ENCODE data around the gene APCDD1.

APCDD1 gene

DNA sequence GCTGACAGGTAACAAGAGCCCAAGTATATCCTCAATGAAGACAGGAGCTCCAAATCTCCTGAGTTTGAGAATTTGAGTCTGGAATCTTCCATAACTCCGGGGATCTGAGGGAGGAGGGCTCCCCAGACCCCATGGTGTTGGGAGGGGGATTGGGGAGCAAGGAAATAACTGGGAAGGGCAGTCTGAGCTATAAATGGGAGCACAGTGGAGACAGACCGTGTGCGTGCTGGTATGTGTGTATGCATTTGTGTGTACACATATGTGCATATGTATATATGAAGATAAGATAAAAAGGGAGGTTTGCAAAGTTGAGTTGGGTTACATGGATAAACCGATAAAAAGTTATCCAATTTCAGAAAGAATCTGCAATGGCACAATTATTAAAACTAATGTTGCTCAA lies 2.3 kb downstream of the APCDD1 start:
- ChIA-PET POLR2A (no interaction called here), CTCF (interaction anchor here (1.2 kb wide), 1 partner anchor 487 kb away, joined by 3 read pairs; no protein-coding TSS in a partner anchor)
- TF ChIP-seq, protein P1, sequence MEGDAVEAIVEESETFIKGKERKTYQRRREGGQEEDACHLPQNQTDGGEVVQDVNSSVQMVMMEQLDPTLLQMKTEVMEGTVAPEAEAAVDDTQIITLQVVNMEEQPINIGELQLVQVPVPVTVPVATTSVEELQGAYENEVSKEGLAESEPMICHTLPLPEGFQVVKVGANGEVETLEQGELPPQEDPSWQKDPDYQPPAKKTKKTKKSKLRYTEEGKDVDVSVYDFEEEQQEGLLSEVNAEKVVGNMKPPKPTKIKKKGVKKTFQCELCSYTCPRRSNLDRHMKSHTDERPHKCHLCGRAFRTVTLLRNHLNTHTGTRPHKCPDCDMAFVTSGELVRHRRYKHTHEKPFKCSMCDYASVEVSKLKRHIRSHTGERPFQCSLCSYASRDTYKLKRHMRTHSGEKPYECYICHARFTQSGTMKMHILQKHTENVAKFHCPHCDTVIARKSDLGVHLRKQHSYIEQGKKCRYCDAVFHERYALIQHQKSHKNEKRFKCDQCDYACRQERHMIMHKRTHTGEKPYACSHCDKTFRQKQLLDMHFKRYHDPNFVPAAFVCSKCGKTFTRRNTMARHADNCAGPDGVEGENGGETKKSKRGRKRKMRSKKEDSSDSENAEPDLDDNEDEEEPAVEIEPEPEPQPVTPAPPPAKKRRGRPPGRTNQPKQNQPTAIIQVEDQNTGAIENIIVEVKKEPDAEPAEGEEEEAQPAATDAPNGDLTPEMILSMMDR (IDR thresholded peaks at IDR 0.05; ENCODE audit: insufficient read depth, low read length, missing control alignments), result no peak
- DNase-seq (ENCODE audit: low read depth, low spot score), result no peak
- peak overlapping the region; percentile 21; the same call in 1 of the 2 replicates for H3K4me3 ChIP-seq (ENCODE audit: low read depth, low read length)

DNA sequence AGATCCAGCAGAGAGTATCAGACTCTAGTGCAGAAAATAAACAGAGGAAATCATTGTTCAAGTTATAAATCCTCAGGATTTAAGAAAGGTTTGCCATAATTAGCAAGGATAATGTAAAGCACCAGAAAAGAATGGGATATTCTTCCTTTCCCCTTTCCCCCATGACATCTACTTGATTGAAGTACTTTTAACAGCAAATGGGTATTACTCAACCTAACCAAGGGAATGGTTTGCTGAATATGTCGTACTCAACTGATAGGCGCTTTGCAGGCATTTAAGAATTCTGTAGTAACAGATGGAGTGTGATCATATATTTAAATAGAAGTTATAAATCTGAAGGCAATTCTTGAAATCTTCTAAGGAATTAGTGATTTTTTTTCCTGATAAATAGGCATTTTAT lies 2.7 kb downstream of the APCDD1 start:
- ChIA-PET POLR2A (no interaction called here), CTCF (interaction anchor here (1.2 kb wide), 1 partner anchor 487 kb away, joined by 3 read pairs; no protein-coding TSS in a partner anchor)
- TF ChIP-seq, protein P1 (IDR thresholded peaks at IDR 0.05; ENCODE audit: insufficient read depth, low read length, missing control alignments), result no peak
- no peak for DNase-seq (ENCODE audit: low read depth, low spot score)
- no peak overlapping the region for H3K4me3 ChIP-seq (ENCODE audit: low read depth, low read length)

DNA sequence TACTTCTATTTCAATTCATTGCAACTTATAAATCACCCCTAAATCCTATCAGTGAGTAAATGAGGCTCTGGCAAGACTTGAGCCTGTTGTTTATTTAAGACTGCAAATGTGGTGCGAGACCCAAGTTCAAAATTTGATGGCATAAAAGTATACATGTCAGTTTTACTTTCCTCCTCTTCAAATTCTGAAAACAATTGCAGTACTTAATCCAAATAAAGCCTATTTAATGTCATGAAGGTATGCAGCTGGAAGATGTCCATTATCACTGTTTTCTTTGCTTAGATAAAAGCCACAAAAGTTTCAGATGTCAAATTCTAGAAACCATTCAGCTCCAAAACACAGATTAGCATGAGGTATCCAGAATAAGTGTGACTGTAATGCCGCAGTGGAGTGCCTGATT lies 3.3 kb downstream of the APCDD1 start:
- TF ChIP-seq, protein P1 (IDR thresholded peaks at IDR 0.05; ENCODE audit: insufficient read depth, low read length, missing control alignments), result no peak
- no peak overlapping the region for H3K4me3 ChIP-seq (ENCODE audit: low read depth, low read length)
- ChIA-PET POLR2A (no interaction called here), CTCF (interaction anchor here (0.9 kb wide), 1 partner anchor 462 kb away, joined by 3 read pairs; no protein-coding TSS in a partner anchor)
- DNase-seq (ENCODE audit: low read depth, low spot score), result no peak

DNA sequence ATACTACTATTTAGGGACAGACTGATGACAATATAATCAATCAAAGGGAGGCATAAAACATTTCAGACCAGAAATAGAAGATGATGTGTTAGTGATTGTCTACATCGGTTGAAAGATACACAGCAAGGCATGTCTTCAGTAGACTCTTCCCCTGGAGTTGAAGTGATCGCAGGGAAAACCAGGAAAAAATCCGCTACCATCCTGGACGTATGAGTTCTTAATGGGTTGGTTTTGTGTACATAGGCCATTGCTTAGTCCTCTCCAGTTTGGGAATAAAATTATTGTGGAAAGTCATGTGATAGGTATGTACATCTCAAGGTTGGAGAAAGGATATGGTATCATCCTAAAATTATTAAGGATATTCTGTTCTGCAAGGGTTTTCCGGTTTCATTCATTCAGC lies 4.3 kb downstream of the APCDD1 start:
- CTCF ChIA-PET, result interaction anchor here (1.3 kb wide), 1 partner anchor 60 kb away, joined by 4 read pairs; no protein-coding TSS in a partner anchor
- TF ChIP-seq, protein P1 (IDR thresholded peaks at IDR 0.05; ENCODE audit: insufficient read depth, low read length, missing control alignments), result no peak
- H3K4me3 ChIP-seq (ENCODE audit: low read depth, low read length), result no peak overlapping the region
- POLR2A ChIA-PET, result no interaction called here
- DNase-seq (ENCODE audit: low read depth, low spot score), result no peak

DNA sequence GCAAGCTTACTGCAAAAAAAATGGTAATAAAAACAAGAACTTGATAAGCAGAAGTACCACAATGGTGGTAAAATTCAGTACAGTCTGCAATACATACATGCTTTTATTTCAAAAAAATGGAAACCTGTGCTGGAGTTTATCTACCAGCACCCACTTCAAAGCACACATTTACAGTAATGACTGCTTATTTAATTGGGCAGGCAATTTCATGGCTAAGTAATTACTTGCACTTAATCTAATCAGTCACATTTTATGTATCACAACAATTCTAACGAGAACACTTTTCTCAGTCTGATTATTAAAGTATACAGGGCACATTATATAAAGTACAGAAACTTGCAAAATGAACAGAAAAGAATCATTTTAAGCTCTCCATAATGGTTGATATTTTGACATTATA lies 5.2 kb downstream of the APCDD1 start:
- no peak for DNase-seq (ENCODE audit: low read depth, low spot score)
- H3K4me3 ChIP-seq (ENCODE audit: low read depth, low read length), result no peak overlapping the region
- CTCF ChIA-PET, result interaction anchor here (1.3 kb wide), 1 partner anchor 59 kb away, joined by 4 read pairs; no protein-coding TSS in a partner anchor
- TF ChIP-seq, protein P1 (IDR thresholded peaks at IDR 0.05; ENCODE audit: insufficient read depth, low read length, missing control alignments), result no peak
- POLR2A ChIA-PET, result no interaction called here

DNA sequence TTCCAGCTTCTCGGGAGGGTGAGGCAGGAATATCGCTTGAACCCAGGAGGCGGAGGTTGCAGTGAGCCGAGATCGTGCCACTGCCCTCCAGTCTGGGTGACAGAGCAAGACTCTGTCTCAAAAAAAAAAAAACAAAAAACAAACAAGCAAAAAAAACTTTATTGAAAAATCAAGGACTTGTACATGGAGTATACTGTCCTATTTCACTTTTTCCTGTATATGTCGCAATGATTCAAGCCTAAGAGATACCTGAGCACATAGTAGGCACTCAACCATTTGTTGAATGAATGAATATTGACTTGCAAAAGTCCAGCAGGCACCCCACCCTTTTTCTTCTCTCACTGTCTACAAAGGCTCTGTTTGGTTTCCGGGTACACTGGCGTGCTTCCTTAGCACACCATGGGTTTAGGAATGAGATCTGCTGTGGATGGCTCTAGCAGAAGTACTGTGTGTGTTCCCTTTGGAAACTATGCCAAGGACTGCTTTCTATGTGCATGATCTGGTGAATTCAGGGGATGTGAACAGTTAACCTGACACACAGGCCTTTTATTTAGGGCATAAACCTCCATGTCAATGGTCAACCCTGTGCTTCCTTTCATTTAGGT lies 6.1 kb downstream of the APCDD1 start:
- H3K4me3 ChIP-seq (ENCODE audit: low read depth, low read length), result no peak overlapping the region
- CTCF ChIA-PET, result no interaction called here
- POLR2A ChIA-PET, result no interaction called here
- DNase-seq (ENCODE audit: low read depth, low spot score), result no peak
- TF ChIP-seq, protein P1 (IDR thresholded peaks at IDR 0.05; ENCODE audit: insufficient read depth, low read length, missing control alignments), result no peak

Data from AG04449 (cell line).